Measurements from ENCODE around the gene TPSB2.

GRCh38 chr16:1265090-1265630, 35.2 kb upstream of the TPSB2 start:
- TF ChIP-seq CTCF (conservative IDR thresholded peaks at IDR 0.05 in 1 of 2, IDR thresholded peaks at IDR 0.05 in 1 of 2; ENCODE audit: low read depth in 1 of 2, low read length in 2 of 2) = no peak
- no peak for TF ChIP-seq EZH2 (IDR thresholded peaks at IDR 0.05; ENCODE audit: low read length, missing control alignments)

Measured in fibroblast of lung (primary cell).